ENCODE measurements around the gene MVB12B.

Gene MVB12B

DNA sequence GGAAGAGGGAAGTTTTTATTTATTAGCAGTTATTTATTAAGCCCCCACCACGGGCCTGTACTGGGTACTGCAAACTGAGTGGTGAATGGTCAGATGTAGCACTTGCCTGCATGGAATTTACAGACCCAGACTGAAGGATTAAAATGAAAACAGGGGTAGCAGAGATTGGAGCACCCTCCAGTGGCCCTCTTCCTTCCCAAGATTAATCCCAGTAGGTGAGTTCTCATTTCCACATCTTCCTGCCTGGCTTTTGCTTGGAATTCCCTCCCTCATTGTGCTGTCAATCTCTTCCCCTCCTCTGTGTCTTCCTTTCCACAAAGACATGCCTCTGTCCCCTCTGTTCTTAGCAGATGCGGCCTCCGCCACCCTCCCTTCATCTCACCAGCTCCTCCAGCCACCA, 39.2 kb downstream of the MVB12B start:
- DNase-seq = no peak

DNA sequence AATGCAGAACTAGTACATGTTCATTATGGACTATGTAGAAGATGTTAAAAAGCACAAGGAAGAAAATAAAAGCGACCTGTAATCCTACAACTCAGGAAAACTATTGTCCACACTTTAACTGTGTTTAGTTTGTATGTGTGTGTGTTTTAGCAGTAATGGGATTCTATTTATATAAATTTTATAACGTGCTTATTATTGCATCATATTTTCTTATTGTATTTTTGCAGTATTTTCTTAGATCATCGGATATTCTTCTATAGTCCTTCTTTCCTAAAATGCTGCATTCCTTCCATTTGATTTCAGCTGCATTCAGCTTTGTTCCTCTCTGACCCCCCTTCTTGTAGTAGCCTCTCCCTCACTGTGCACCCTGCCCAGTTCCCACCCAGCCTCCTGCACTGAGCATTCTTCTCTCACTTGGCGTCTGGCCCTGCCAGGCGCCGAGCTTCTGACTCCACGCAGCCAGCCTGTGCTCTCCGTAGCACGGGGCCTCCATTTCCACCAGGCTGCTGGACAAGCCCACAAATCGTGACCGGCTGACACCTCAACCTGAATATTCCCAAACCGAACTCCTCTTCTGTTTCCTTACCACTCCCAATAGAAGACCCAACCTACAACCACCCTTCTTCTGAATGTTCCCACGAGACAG, 39.9 kb downstream of the MVB12B start:
- no peak for DNase-seq

DNA sequence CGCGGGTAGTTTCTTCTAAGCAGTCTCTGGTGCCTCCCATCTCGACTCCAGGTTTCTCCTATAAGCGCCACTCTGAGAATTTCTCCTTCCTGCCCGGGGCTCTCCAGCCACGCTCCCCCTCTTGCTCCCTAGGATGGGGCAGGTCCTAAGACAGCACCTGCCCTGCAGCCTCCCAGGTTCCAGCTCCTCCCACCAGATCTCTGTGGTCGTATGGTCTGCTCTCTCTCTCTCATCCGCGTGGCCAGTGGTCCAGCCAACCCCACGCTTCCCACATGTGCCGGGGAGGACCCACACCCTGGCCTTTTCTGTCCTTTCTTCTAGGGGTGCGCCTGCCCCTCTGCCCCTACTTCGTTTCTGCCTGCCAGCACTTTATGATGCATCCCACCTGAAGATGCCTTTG, 40.5 kb downstream of the MVB12B start:
- DNase-seq = no peak

DNA sequence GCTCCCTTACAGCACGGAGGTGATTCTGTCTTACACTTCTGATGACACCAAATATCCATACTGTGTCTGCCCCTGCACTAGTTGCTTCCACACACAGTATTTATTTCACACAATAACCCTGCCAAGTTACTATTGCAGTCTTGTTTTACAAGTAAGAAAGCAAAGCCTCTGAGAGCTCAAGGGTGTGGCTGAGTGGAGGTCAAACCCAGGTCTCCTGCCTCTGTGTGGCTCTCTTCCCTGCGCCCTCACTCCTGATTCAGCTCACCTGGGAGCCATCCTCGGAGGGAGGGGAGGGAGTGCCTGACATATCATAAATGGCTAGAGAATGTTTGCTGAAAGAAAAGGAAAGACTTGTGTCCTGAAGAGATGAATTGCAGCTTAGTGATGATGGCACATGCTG, 41.0 kb downstream of the MVB12B start:
- no peak for DNase-seq

DNA sequence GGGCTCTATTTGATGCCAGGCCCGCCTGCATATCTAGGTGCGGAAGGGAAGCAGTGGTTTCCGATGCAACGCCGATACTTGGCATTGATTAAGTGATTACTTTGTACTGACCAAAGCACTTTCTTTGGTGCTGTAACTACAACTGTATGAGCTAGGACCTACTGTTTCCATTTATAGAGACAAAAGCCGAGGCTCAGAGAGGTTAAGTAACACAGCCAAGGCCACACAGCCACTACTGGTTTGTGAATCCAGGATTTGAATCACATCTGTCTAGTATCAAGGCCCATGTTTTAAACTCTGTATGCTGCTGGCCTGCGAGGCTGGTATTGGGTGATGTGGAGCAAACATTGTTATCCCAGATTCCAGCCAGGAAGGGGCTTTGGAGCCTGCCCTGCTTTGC, 41.4 kb downstream of the MVB12B start:
- no peak for DNase-seq

DNA sequence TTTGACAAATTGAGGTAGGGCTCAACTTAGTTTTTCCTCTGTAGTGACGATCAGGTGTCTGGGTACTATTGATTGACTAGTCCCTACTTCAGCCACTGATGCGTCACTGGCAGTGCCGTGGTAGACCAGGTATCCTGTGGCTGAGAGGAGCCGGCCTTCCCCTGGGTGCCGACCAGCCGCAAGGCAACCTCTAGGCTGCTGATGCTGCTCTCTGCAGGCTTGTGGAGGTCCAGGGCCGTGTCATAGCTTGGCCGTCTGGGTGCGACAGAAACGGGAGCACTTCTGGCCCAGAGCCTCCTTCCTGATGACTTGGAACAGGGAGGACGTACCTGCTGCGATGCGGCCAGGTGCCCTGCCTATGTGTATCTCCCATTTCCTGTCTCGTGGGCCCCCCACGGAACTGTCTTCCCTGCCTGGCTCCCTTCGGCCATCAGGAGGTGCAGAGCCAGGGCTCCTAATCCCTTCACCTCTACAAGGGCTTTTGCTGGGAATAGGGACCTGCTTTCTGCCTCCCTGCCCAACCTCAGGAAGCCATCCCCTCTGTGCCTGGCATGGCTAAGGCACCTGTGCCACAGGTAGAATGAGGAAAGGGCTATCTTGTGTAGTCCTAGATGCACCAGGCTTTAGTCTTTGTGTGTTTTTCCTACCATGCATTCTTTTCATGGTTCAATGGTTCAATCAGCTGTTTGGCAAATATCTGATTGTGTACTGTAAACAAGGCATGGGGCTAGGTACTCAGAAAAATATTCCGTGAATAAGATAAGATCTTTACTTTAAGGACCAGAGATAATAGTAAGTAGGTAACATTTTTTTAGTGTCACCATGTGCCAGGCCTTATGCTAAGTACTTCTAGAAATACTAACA, 44.6 kb downstream of the MVB12B start:
- DNase-seq = no peak

DNA sequence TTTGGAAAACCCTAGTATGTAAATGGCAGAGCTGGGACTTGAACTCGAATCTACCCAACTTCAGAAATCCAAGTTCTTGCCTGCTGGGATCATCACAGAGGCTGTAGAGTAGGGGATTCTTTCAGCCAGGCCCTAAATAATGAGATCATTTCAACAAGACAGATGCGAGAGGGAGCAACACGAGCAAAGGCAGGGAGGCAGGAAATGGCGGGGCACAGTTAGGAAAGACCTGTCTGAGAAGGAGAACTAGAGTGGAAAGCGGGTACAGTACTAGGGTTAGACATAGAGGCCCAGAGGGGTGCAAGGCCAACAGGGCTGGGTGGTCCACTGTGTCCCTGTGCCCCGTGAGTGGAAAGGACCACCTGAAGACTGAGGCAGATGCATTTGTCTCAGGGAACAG, 46.1 kb downstream of the MVB12B start:
- no peak for DNase-seq

DNA sequence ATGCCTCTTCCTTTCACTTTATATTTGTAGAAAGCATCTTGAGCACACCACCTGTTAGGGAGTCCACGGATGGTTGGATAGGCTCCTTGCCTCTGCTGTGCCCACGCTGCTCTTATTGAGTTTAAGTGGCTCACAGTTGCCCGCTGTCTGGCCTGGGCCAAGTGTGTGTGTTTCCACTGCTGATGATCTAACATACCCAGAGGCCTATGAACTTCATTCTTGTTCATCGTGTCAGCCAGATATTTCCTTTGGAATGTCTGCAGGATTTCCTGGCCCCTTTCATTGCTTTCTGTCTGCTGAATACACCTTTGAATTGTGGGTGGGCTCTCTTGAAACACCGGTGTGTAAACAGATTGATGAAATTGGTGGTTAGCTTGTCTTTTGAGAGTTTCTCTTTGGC, 46.6 kb downstream of the MVB12B start:
- DNase-seq = no peak

DNA sequence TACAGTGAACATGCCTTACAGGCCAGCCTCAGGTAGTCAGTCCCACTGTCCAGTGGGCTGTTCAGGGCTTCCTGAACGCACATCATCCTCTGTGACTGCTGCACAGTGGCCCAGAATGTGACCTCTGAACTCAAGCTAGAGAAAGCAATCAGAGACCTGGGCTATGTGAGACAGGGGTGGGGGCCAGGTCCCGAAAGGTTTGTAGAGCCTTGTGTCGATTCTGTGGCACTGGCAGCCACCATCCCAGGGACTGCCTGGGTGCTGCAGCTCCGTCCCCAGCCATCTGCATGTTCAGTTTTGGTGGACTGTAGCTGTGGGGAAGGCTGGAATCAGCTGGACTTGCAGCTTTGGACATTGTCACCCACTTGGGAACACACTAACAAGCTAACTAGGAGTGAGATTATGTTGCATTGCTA, 47.7 kb downstream of the MVB12B start:
- no peak for DNase-seq

DNA sequence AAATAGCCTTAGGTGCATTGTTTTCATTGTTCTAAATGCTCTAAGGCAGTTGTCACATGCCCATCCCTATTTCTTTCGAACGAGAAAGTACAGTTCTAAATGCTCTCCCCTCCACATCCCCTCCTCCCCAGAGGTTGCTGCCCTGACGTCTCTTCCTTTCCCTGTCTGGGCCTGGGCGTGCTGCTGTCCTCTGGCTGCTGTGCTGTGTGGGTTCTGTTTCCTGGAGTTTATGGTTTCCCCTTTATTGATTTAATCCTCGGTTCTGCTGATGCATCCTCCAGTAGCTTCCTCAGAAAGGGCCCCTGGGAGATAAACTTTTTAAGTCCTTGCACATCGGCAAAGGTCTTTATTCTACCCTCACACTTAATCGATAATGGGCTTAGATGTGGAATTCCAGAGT, 48.8 kb downstream of the MVB12B start:
- no peak for DNase-seq

DNA sequence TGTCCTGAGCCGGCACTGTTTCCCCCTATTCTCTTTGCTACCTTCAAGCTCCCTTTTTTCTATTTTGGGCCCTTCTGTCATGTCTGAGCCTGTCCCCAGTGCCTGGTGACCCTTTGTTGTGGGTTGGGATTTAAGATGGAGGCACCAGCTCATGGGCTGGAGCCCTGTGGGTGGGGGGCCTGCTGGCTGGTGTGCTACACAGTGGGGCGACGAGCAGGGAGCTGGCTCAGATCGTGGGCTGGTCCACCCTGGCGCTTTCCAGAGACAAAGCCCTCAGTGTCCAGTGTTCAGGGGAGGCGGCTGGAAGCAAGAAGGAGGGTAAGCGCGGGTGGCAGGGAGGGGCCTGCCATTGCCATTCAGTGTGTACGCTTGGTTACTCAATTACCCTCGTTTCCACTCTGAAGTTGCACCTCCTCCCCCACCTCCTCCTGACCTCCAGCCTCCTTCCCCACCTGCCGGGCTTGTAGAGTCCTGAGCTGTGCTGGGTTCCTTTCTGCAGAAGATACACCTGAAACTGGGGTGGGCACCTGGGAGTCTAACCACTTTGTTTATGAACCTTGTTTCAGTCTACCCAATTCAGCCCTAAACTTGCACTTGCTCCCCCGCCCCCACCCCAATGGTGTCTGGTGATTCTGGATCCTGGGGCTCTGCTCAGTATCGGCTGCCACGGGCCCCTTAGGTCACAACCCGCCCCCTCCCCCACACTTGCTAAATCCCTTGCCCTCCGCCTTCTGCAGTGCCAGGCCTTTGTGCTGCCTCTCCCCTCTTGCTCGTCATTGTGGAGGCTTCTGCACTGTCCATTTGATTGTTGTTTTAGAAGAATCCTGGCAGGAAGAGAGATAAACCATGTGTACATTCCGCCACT, 49.9 kb downstream of the MVB12B start:
- no peak for DNase-seq

DNA sequence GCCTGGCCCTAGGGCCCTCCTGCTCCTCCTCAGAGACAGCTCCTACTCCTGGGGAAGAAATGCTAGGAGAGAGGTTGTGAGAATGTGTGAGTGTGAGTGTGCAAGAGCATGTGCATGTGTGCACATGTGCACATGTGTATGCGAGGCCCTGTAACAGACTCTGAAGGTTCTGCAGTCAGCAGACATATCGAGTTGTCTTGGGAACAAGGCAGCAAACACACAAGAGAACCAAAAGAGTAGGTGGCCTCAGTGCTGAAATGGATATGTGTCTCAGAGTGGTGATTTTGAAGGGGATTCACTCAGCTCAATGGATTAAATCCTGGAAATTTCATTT, 50.5 kb downstream of the MVB12B start:
- no peak for DNase-seq

DNA sequence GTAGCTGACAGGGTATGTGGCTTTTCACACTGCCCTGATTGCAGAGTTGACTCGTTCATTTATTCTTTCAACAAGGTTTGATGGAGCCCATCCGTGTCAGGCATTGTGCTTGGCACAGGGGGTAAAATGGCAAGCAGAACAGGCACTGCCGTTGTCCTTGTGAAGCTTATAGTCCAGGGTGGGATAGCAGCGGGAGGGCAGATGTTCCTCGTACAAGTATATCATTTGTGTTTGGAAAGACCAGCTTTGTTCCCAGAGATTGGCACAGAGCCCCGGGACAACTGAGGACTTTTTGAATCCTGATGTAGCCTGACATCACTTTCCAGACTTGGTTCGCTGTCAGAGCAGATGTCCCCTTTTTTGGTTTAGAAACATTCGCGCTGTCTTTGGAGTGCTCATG, 50.9 kb downstream of the MVB12B start:
- no peak for DNase-seq

DNA sequence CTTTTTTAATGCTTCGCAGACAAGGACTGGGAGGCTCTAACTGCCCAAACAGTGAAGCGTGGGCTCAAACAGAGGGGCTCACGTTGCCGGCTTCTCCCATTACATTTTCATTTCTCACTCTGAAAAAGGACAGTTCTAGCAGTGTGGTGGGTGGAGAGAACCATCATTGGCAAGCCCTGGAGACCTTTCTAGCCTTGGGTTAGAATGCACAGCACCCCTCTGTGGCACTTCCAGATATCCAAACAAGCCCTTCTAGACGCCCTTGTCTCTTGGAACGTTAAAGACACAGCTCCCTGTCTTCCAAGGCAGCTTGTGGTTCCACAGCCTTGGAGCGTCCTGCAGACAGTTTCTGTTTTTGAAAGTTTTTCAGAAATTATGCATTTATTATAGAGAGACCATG, 52.1 kb downstream of the MVB12B start:
- DNase-seq = no peak

DNA sequence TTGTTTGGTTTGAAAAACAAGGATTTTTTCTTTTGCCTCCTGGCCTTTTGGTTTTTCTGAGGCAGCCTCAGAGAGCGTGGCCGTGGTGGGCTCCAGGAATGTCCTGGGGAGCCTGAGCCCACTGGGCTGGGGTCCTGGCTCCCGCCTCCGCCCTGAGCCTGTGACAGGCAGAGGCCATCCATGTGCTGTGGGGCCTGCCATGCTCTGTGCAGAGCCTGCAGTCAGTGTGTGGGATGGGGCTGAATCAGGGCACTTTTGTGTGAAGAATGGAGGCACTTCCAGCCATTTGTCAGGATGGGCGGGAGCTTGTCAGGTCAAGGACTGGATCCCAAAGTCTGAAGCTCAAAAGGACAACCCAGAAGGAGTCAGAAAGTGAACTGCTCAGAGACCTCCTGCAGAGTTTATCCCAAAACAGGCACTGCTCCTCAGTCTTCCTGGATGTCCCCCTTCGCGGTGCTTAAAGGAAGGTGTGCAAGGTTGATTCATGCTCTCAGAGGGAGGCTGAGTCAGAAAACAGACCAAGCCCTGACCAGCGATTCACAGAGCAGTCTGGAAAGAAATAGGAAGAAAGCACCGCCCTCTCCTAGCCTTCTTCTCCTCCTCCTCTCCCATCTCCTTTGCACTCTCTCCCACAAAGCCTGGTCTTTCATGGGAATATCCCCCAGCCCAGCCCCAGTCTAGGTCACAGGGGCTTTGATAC, 53.2 kb downstream of the MVB12B start:
- DNase-seq = no peak

DNA sequence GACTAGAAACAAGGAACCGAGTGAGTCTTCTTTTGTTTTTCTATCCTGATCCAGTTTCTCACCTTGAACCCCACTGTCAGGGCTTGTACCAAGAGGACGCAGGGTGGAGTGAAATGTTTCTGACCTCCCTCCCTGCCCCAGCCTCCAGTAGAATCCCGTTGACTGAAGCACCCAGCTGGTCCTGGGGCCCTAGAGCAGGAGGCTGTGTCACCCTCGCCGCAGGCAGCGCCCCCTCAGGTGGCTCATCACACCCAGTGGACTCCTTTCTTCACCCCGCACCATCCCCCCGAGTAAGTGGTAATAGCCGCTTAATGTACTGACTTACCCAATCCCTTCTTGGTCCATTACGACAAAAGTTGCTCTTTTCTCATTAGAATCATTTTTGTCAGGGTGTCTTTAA, 53.8 kb downstream of the MVB12B start:
- no peak for DNase-seq

DNA sequence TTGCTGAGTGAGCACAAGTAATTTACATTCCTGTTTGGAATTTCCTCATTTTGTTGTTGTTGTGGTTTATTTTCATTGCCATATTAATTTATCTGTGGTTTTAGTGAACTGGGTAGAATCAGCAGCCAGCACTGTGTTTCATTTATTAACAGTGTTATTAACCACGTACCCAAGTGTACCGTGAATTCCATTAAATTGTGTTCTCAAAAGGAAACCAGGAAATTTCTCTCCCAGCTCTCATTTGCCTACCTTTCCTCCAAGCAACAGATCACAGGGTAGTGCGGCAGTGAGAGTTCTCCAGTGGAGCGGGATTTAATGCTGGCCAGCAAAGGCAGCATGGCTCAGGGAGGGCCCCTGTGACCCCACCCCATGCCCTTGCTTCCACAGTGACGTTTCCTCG, 54.6 kb downstream of the MVB12B start:
- DNase-seq = no peak

DNA sequence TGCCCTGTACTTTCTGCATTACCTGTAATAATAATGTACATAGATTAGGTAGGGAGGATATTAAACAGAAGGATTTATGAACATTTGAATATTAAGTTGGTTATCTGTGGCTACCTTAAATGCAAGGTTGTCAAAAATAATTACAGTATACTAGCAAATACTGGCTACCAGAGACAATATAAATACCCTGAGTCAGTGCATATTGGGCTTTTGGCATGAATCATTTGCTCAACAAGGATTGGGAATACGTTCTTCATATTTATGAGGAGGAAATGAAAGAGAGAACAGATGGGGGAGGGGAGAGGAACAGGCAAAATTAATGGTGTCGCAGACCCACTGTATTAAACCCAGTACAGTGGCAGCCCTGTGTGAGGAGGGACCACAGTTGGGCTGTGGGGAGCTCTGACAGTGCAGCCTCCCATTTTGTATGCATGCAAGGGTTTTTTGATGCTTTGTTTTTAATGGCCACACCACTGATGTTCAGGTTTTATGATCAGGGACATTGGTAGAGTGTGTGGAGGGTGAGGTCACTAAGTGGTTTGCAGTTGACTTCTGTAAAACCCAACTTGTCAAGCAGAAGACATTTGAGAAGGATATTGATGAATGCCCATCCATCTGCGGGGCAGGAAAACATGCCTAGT, 56.9 kb downstream of the MVB12B start:
- no peak for DNase-seq

DNA sequence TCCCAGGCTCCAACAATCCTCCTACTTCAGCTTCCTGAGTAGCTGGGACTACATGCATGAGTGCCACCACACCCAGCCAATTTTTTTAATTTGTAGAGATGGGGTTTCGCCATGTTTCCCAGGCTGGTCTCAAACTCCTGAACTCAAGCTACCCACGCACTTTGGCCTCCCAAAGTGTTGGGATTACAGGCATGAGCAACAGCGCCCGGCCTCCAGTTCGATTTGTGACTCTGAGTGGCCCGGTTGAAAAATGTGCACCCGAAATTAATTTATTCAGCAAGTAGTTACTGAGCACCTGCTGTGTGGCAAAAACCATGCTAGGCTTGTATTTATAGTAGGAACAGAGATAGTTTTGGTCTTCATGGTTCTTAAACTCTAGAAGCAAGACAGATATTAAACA, 58.3 kb downstream of the MVB12B start:
- no peak for DNase-seq

DNA sequence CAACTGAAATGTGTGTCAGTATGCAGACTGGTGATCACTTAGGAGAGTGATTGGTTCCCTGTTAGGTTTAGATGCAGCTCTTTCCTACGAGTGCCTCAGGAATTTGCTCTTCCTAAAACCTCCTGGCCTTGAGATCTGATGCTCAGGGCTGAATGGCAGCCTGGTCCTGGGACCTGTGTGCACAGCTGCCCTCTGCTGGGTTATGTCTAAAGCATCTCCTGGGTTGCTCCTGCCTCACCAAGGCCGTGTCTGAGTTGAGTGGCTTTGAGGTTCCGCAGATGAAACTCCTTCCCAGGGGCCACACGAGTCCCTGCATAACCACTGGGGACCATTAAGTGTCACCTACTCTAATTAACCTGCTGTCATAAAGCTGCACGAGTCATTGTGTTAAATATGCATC, 59.5 kb downstream of the MVB12B start:
- no peak for DNase-seq

DNA sequence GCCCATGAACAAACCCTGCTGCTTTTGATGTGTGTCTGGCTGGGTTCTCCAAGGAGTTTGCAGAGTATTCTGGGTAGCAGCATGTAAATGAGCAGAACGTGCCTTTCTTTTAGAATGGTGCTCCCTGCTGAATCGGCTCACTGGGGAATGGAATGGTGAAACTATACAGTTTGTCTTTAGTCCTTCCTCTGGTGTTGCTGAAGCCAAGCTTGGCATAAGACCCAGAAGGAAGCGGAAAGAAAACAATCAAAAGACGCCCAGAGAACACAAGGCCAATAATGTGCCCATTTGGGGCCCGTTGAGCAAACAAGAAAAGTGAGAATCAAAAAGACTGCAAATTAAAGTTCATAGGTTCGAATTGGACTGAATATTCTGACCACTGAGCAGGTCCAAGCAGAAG, 60.1 kb downstream of the MVB12B start:
- DNase-seq = no peak

DNA sequence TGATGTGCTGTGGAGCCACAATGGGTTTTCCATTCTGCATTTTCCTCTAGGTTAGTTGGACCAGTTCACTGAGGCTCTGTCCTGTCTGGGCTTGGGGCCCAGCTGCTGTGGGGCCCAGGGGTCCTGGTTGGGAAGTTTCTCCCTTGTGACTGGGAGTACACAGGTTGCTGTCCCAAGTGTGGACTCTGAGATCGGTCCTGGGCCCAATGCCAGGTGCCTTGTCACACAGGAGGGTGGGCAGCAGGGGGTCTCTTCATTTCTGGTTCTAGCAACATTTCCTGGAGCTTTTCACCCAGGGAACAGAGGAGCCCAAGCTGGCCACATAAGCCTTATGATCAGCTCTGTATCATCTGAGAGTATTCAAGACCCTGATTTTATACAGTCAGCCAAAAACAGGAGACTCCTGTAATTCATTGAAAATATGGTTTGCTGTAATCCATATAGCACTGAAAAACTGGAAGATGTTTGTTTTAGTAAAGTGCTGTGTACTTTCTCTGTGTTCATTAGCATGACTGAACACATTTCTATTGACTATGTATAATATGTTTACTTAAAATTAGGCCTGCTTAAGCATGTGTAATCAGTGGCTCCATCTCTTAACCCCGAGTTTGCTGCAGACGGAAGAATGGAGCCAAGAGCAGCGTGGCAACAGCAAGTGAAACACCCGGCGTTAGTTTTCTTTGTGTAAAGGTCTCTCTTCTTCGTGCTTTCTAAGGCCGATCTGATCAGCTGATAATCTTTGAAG, 62.5 kb downstream of the MVB12B start:
- DNase-seq = no peak

Measured in right forelimb (tissue), 1 donor.